Thymus (tissue), 11 donors: Measurements from ENCODE around the gene FAT2. TPM values are rescaled to one million over a fixed set of nuclear protein-coding genes. Genes with fewer than 3 reads are reported as not detected.

Experiments used
- DNase-seq, 9 donors: peaks; one replicate each; pipeline ENCODE4 v3.0.0-alpha.2; 2013; ENCODE audit warnings: low spot score in 9 of 9, low read depth in 6 of 9, missing footprints in 1 of 9
- H3K27ac ChIP-seq, 2 donors: one replicate each; pipeline ENCODE4 v1.5.1; 2013; ENCODE audit warnings: control low read depth in 1 of 2, low read depth in 1 of 2, low read length in 1 of 2, mild to moderate bottlenecking in 1 of 2, moderate library complexity in 1 of 2
- H3K27me3 ChIP-seq, 2 donors: one replicate each; pipeline ENCODE4 v1.5.1; 2013; ENCODE audit warnings: low read length in 1 of 2; ENCODE audit not compliant: control insufficient read depth in 2 of 2, insufficient read depth in 1 of 2
- H3K36me3 ChIP-seq, 2 donors: one replicate each; pipeline ENCODE4 v1.5.1; 2013; ENCODE audit warnings: low read length in 1 of 2, mild to moderate bottlenecking in 1 of 2, moderate library complexity in 1 of 2; ENCODE audit not compliant: control insufficient read depth in 2 of 2, insufficient read depth in 2 of 2
- H3K4me1 ChIP-seq, 2 donors: one replicate each; pipeline ENCODE4 v1.5.1; 2013; ENCODE audit warnings: low read length in 2 of 2; ENCODE audit not compliant: control insufficient read depth in 2 of 2, insufficient read depth in 2 of 2
- H3K4me3 ChIP-seq, 2 donors: one replicate each; pipeline ENCODE4 v1.5.1; 2013; ENCODE audit warnings: low read length in 2 of 2, control low read depth in 1 of 2, mild to moderate bottlenecking in 1 of 2
- H3K9me3 ChIP-seq, 2 donors: one replicate each; pipeline ENCODE4 v1.5.1; 2013; ENCODE audit warnings: low read length in 1 of 2, mild to moderate bottlenecking in 1 of 2; ENCODE audit not compliant: control insufficient read depth in 2 of 2, insufficient read depth in 1 of 2
- WGBS: extraction: QIAGEN DNeasy Blood & Tissue Kit; methylation state at CpG from one replicate; pipeline ENCODE4 v1.1.7; 2013; 5-methylcytosine and 5-hydroxymethylcytosine counted together
- polyA plus RNA-seq: library from polyadenylated mRNA; stranded (reverse); fragments of 200-250 nt; gene quantifications from one replicate; pipeline ENCODE4 v1.2.3, GENCODE V29; 2013
- total RNA-seq: library from RNA; stranded (reverse); fragments of 120-200 nt; gene quantifications from one replicate; pipeline ENCODE4 v1.2.4, GENCODE V29; 2013
- donor health status: healthy.

FAT2 gene
- total and polyA plus RNA-seq, 2 donors: 2.7 to 5.1 TPM

DNA sequence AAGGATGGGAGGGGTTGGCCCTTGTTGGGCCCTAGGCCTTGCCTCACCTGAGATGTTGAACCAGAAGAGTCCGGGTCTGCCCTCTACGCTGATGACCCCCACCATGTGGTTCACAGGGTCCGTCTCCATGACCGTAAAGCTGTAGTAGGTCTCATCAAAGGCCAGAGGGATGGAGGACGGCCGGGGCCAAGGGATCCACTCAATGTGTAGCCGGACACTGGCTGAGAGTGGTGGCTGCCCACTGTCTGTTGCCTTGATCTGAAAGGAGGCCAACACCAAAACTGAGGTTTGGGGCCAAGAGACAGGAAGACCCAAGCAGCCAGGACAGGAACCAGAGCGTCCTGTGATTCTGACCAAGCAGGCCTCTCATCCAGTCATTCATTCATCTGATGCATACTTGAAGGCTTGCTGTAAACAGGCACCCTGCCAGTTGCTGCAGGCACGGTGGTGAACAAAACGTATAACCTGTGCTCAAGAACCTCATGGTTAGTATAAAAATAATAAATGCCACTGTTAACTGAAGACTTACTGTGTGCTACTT, 37.9 kb downstream of the FAT2 start:
- Histone ChIP-seq H3K27me3 (no peaks in the 10 kb centered on the region), H3K4me3 (no peak overlapping the region), H3K27ac (no peak overlapping the region), H3K4me1 (no peaks in the 10 kb centered on the region), H3K9me3 (no peaks in the 10 kb centered on the region), H3K36me3 (no peaks in the 10 kb centered on the region)
- no peak for DNase-seq
- 95% methylated on average over 10 of the region's 10 CpGs for WGBS

DNA sequence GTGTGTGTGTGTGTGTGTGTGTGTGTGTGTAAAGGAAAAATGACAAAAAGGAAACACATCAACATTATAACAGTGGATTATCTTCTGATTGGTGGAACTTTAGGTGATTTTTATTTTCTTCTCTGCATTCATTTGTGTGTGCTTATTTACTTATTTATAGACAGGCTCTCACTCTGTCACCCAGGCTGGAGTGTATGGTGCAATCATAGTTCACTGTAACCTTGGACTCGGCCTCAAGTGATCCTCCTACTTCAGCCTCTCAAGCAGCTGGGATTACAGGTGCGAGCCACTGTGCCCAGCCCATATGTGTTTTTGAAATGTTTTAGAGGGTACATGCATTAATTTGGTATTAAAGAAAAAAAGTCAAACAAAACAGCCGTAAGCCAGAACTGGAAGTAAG, 39.1 kb downstream of the FAT2 start:
- Histone ChIP-seq H3K4me1 (no peaks in the 10 kb centered on the region), H3K4me3 (no peak overlapping the region), H3K27me3 (no peaks in the 10 kb centered on the region), H3K27ac (no peak overlapping the region), H3K36me3 (no peaks in the 10 kb centered on the region), H3K9me3 (no peaks in the 10 kb centered on the region)
- 96% methylated on average over 3 of the region's 3 CpGs for WGBS
- no peak for DNase-seq

DNA sequence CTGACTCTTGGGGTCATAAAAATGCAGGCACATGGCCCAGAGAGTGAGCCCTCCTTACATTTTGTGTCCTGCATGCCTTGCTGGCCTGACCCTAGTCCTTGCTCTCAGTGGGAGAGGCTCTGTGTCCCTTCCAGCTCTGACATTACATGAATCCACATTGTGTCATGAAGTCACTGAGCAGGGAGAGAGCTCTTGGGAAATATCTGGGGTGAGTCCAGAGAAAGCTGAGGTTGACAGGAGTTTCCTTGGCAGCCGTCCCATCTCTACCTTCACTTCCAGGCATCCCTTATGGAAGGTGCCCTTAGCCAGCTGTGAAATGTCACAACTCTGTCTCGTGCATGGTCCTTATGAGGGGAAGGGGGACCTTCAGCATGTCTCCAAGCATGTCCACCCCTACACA, 41.0 kb downstream of the FAT2 start:
- H3K4me3 ChIP-seq: no peak overlapping the region
- H3K27me3 ChIP-seq: no peaks in the 10 kb centered on the region
- no peaks in the 10 kb centered on the region for H3K36me3 ChIP-seq
- no peak for DNase-seq
- no peak overlapping the region for H3K27ac ChIP-seq
- 94% methylated on average over 2 of the region's 2 CpGs for WGBS
- no peaks in the 10 kb centered on the region for H3K9me3 ChIP-seq
- H3K4me1 ChIP-seq: no peaks in the 10 kb centered on the region

DNA sequence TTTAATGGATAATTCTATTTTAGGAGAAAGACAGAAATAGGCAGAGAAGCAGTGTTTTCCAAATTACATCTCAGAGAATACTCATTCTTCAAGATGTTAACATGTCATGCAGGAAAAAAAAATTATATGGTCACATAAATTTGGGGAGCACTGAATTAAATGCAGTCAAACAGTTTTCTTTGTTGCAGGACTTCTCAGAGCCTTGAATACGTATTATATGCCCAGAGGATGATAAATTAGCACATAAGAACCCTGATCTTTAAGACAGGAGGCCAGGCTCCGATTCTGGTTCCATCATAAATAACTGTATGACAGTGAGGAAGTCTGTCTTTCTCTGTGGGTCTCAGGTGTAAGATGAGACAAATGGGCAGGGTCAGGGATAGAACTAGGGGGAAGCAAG, 41.4 kb downstream of the FAT2 start:
- no peak for DNase-seq
- no peaks in the 10 kb centered on the region for H3K27me3 ChIP-seq
- H3K4me3 ChIP-seq: no peak overlapping the region
- no peaks in the 10 kb centered on the region for H3K36me3 ChIP-seq
- H3K9me3 ChIP-seq: no peaks in the 10 kb centered on the region
- no peak overlapping the region for H3K27ac ChIP-seq
- 64% methylated on average over 2 of the region's 2 CpGs for WGBS
- H3K4me1 ChIP-seq: no peaks in the 10 kb centered on the region

DNA sequence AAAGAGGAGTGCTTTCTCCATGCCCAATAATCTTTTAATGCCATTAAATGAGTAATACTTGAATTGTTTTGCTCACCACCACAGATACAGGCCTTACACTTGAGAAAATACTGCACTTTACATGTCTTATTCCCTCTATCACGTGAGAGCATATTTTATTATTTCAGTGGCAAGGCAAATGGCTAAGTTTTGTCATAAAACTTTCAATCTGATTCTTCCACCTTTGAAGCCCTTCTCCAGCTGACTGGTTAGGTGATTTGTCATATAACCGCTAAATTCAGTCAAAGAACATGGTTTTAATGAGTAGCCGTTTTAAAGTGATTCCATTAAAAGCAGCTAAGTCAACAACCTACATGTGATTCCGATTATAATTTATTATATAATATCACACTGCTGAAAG, 43.8 kb downstream of the FAT2 start:
- H3K4me3 ChIP-seq: no peak overlapping the region
- H3K9me3 ChIP-seq: no peaks in the 10 kb centered on the region
- H3K4me1 ChIP-seq: no peaks in the 10 kb centered on the region
- no peak for DNase-seq
- H3K27ac ChIP-seq: no peak overlapping the region
- H3K36me3 ChIP-seq: no peaks in the 10 kb centered on the region
- 94% methylated on average over 4 of the region's 4 CpGs for WGBS
- H3K27me3 ChIP-seq: no peaks in the 10 kb centered on the region

DNA sequence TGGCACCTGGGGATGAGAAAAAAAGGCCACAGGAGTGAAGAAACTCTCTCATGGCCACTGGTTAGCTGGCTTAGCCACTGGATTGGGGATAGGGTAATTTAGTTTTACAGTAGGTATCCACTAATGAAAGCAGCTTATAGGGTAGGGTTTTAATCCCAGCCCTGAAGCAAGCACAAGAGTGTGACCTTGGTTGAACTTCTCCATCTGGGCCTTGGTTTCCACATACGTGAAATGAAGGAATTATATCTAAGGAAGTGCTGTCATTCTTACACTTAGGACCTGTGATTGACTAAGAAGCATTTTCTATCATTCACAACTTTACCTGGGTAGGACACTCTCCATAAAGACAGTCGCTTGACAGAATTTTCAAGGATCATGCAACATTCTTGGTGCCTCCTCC, 49.6 kb downstream of the FAT2 start:
- DNase-seq: no peak
- H3K9me3 ChIP-seq: no peaks in the 10 kb centered on the region
- H3K4me3 ChIP-seq: no peak overlapping the region
- H3K27me3 ChIP-seq: no peaks in the 10 kb centered on the region
- 96% methylated on average over 2 of the region's 2 CpGs for WGBS
- no peak overlapping the region for H3K27ac ChIP-seq
- no peaks in the 10 kb centered on the region for H3K36me3 ChIP-seq
- no peaks in the 10 kb centered on the region for H3K4me1 ChIP-seq

Other genes starting within 250 kb of the FAT2 start
- not detected for gene SLC36A2, start 243.8 kb downstream of the FAT2 start, total RNA-seq
- 0.02 TPM for gene SLC36A2, start 243.8 kb downstream of the FAT2 start, polyA plus RNA-seq
- 7.2 TPM for gene SLC36A1, start 143.7 kb downstream of the FAT2 start, total RNA-seq
- gene SLC36A1, start 143.7 kb downstream of the FAT2 start, polyA plus RNA-seq: 5.1 TPM
- gene SPARC, start 95.6 kb upstream of the FAT2 start, total RNA-seq: 152 TPM
- 183 TPM for gene SPARC, start 95.6 kb upstream of the FAT2 start, polyA plus RNA-seq
- gene ATOX1, start 167.3 kb upstream of the FAT2 start, total RNA-seq: 90.5 TPM
- 145 TPM for gene ATOX1, start 167.3 kb upstream of the FAT2 start, polyA plus RNA-seq
- 144 TPM for gene G3BP1, start 180.6 kb upstream of the FAT2 start, total RNA-seq
- gene G3BP1, start 180.6 kb upstream of the FAT2 start, polyA plus RNA-seq: 48.2 TPM